Measurements from ENCODE around the gene FBXL12.
A peak's percentile ranks its signal among the peaks of the same experiment; 100 is the strongest.
"Not testable (repeated sequence)": the region's sequence is repeated elsewhere in the genome, so short reads cannot be mapped to it uniquely, and the experiment has no call there.

Gene FBXL12

GRCh38 chr19:9797871-9798270 lies 21.0 kb downstream of the FBXL12 start:
- no peak for FAIRE-seq
- no peak for DNase-seq (ENCODE audit: extremely low spot score, insufficient read length, low read depth)

GRCh38 chr19:9796113-9796773 lies 22.6 kb downstream of the FBXL12 start:
- peak; percentile 98 for FAIRE-seq
- peak; percentile 33 for DNase-seq (ENCODE audit: extremely low spot score, insufficient read length, low read depth)

DNA sequence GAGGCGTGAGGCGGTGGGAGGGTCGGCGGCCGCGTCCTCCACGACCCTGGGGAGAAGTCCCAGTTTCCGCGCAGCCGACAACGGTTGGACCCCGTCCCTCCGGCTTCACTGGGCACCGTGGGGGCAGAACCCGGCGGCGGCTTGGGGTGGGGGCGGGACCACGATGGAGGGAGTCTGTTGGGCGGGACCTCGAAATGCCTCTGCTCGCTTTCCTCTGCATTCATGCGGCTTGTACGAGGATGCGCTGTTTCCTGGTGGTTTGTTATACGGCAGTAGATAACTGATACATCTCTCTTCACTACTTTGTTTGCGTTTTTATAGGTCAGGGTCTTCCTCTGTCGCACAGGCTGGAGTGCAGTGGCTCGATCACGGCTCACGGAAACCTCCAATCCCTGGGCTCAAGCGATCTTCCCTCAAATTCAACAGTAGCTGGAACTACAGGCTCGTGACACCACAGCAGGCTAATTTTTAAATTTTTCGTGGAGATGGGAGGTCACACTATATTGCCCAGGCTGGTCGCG lies 25.7 kb downstream of the FBXL12 start:
- DNase-seq (ENCODE audit: extremely low spot score, insufficient read length, low read depth) (no peak), FAIRE-seq (no peak)

- FAIRE-seq (peak; percentile 75), DNase-seq (ENCODE audit: extremely low spot score, insufficient read length, low read depth) (peak; percentile 47)
Observed at GRCh38 chr19:9792206-9793070, 26.4 kb downstream of the FBXL12 start.

DNA sequence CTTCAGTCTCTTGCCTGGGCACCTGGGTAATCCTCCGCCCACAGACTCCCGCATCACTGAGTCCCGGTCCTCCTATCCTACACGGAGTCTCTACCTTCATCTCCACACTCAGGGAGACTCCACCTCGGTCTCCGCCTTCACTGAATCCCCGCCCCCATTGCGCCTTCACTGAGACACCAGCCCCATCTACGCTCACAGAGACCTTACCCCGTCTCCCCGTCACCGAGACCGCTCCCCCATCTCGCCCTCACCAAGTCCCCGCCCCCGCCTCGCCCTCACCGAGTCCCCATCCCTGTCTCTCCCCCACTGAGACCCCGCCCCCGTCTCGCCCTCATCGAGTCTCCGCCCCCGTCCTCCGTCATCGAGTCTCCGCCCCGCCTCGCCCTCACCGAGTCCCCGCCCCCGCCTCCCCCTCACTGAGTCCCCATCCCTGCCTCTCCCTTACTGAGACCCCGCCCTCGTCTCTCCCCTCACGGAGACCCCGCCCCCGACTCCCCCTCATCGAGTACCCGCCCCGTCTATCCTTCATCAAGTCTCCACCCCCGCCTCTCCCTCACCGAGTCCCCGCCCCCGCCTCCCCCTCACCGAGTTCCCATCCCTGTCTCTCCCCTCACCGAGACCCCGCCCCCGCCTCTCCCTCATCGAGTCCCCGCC lies 27.2 kb downstream of the FBXL12 start:
- DNase-seq (ENCODE audit: extremely low spot score, insufficient read length, low read depth) = peak; percentile 62
- peak; percentile 68 for FAIRE-seq

DNA sequence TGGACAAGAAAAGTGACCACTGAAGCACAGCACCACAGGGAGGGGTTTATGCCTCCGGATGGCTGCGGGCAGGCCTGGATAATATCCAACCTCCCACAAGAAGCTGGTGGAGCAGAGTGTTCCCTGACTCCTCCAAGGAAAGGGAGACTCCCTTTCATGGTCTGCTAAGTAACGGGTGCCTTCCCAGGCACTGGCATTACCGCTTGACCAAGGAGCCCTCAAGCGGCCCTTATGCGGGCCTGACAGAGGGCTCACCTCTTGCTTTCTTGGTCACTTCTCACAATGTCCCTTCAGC lies 27.9 kb downstream of the FBXL12 start:
- not testable (repeated sequence) for FAIRE-seq; DNase-seq (ENCODE audit: extremely low spot score, insufficient read length, low read depth)

- DNase-seq (ENCODE audit: extremely low spot score, insufficient read length, low read depth); FAIRE-seq: not testable (repeated sequence)
Observed at GRCh38 chr19:9789579-9789978, 29.3 kb downstream of the FBXL12 start.

GRCh38 chr19:9789066-9789465 lies 29.8 kb downstream of the FBXL12 start:
- DNase-seq (ENCODE audit: extremely low spot score, insufficient read length, low read depth) (no peak), FAIRE-seq (no peak)

DNA sequence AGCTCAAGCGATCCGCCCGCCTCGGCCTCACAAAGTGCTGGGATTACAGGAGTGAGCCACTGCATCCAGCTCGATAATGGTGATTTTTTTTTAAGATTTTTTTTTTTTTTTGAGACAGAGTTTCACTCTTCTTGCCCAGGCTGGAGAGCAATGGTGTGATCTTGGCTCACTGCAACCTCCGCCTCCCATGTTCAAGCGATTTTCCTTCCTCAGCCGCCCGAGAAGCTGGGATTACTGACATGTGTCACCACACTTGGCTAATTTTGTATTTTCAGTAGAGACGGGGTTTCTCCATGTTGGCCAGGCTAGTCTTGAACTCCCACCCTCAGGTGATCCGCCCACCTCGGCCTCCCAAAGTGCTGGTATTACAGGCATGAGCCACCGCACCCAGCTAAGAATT lies 30.3 kb downstream of the FBXL12 start:
- not testable (repeated sequence) for DNase-seq (ENCODE audit: extremely low spot score, insufficient read length, low read depth); FAIRE-seq

DNA sequence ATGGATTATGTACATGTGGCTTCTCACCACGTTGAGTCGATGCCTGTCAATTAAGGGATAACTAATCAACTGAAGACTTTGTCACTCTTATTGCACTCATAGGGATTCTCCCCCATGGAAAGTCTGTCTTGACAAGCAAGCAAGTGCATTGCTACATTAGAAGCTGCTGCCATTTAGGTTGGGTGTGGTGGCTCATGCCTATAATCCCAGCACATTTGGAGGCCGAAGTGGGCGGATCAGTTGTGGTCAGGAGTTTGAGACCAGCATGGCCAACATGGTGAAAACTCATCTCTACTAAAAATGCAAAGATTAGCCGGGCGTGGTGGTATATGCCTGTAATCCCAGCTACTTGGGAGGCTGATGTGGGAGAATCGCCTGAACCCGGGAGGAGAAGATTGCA lies 32.1 kb downstream of the FBXL12 start:
- no peak for FAIRE-seq
- no peak for DNase-seq (ENCODE audit: extremely low spot score, insufficient read length, low read depth)

GRCh38 chr19:9786342-9786741 lies 32.5 kb downstream of the FBXL12 start:
- no peak for DNase-seq (ENCODE audit: extremely low spot score, insufficient read length, low read depth)
- FAIRE-seq = no peak

GRCh38 chr19:9785367-9786331 lies 33.2 kb downstream of the FBXL12 start:
- FAIRE-seq = peak; percentile 90

GRCh38 chr19:9784163-9784496 lies 34.7 kb downstream of the FBXL12 start:
- FAIRE-seq; DNase-seq (ENCODE audit: extremely low spot score, insufficient read length, low read depth): not testable (repeated sequence)

More at GRCh38 chr19:9785367-9786331, 33.2 kb downstream of the FBXL12 start:
- peak; percentile 83 for DNase-seq (ENCODE audit: extremely low spot score, insufficient read length, low read depth)

DNA sequence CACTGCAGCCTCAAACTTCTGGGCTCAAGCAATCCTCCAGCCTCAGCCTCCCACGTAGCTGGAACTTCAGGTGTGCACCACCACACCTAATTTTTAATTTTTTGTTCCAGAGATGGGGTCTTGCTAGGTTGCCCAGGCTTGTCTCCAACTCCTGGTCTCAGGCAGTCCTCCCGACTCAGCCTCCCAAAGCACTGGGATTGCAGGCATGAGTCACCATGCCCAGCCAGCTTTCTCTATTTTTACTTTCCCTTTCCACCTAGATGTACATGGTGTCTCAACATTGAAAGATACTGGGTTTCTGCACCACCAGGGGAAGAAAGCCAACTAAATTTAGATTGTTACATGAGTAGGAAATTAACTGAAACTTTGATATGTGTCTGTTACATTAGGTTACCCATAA lies 36.5 kb downstream of the FBXL12 start:
- FAIRE-seq = no peak
- no peak for DNase-seq (ENCODE audit: extremely low spot score, insufficient read length, low read depth)

DNA sequence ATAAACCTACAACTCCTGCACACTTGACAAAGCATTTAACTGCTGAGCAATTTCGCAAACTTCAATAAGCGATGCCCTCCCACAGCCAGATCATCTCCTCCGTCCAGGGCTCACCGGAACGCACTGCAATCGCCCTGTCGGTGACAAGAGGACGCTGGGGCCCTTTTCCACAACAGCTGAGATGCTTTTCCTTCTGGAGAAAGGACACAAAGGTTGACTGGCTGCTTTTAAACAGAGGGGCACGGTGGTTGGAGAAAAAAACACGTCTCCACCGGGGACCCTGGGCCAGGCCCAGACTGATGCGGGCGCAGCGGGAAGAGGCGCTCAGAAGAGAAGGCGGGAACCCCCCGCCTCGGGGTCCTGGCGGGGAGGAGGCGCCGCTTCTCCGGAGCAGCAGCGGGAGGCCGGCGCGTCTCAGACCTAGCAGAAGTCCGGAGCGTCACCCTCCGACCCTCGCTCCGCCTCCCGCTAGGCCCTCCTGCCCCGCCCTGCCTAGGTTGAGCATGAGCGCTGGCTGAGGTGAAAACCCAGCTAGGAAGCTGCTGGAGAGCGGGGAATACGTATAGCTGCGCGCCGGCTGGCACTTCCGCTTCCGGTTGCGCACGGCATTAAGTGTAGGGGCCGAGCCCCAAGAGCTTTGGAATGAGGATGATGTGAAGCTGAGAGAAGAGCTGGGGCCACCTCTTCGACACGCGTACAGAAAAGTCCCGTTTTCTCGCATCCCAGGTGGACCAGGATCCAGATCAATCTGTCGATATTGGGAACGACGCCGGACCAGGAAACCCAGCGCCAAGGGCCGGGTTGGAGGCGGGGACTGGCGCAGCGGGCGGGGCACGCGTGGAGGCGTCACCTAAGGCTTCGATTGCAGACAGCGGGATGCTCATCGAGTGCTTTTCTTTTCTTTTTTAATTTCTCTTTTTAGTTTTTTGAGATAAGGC lies 50.4 kb downstream of the FBXL12 start, which contains the start of gene ZNF846:
ZNF846 (minus strand) TSS at position 564 of the 938 bp plus-strand sequence. CDS start 3,788 bp downstream, outside the sequence.
- DNase-seq (ENCODE audit: extremely low spot score, insufficient read length, low read depth) = peak; percentile 89
- peak; percentile 94 for FAIRE-seq

All from GM18507 (cell line).